Measurements from ENCODE around the gene DLG2.

DNA sequence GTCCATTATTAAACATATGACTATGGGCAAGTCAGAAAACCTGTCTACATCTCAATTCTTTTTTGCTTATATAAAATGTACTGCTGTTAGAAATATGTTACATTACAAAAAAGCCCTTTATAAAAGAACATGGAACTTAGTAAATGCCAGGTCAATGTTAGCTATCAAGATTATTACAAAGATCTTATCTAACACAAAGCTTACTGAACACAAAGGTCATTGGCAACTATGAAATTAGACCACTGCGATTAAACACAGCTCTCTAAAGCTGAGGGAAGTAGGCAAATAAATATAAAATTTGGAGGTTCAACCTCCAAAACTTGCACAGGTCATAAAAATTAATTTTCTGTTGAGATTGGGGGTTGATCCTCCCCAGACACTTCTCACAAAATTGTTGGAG is 1648.2 kb downstream of the DLG2 start:
- TF ChIP-seq, protein P1, sequence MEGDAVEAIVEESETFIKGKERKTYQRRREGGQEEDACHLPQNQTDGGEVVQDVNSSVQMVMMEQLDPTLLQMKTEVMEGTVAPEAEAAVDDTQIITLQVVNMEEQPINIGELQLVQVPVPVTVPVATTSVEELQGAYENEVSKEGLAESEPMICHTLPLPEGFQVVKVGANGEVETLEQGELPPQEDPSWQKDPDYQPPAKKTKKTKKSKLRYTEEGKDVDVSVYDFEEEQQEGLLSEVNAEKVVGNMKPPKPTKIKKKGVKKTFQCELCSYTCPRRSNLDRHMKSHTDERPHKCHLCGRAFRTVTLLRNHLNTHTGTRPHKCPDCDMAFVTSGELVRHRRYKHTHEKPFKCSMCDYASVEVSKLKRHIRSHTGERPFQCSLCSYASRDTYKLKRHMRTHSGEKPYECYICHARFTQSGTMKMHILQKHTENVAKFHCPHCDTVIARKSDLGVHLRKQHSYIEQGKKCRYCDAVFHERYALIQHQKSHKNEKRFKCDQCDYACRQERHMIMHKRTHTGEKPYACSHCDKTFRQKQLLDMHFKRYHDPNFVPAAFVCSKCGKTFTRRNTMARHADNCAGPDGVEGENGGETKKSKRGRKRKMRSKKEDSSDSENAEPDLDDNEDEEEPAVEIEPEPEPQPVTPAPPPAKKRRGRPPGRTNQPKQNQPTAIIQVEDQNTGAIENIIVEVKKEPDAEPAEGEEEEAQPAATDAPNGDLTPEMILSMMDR (IDR thresholded peaks at IDR 0.05; ENCODE audit: control extremely low read depth in 1 of 3, insufficient read depth in 1 of 3, low read depth in 1 of 3, low read length in 3 of 3) = no peak
- TF ChIP-seq SRF (IDR thresholded peaks at IDR 0.05; ENCODE audit: low read depth, low read length) = no peak
